ENCODE results near the gene PPP6R3. TPM values are rescaled to one million over a fixed set of nuclear protein-coding genes. Genes with fewer than 3 reads are reported as not detected.

PPP6R3 gene
- total and polyA plus RNA-seq, 10 of the 15 experiments (the other 5 are each of a cell fraction or from before 2014, with no cell fraction given), result 12.4 to 123 (median 74.1) TPM

GRCh38 chr11:68541991-68542390, 81.4 kb downstream of the PPP6R3 start (continued):
- TF ChIP-seq ZNF687 (IDR thresholded peaks at IDR 0.05) (no peak), TCF3 (IDR thresholded peaks at IDR 0.05; ENCODE audit: borderline replicate concordance, insufficient read depth, low read depth, low read length) (no peak)

- ChIA-PET RAD21 (ENCODE audit: unreplicated experiment) (no interaction called here), POLR2A (no interaction called here), SMC1A (ENCODE audit: uncharacterized antibody, unreplicated experiment) (interaction anchor here (0.8 to 1.0 kb wide), 2 partner anchors 14 to 34 kb away, joined by 3 read pairs; no protein-coding TSS in a partner anchor), CTCF (no interaction called here)
- H3K4me1 ChIP-seq (ENCODE audit: control insufficient read depth, insufficient read depth, low read length), result no peaks in the 10 kb centered on the region
- no peak for TF ChIP-seq NR2F1 (conservative IDR thresholded peaks at IDR 0.05)
- WGBS (ENCODE audit: insufficient coverage, insufficient replicate concordance, low lambda C conversion rate, missing lambda C conversion rate), result 98% methylated on average over 5 of the region's 5 CpGs
- in situ Hi-C loops (cut with MboI) (no loop called here), intact Hi-C loops (cut with micrococcal nuclease; ENCODE audit: unreplicated experiment) (no loop called here)
- no peak for ATAC-seq
- H3K4me2 ChIP-seq (ENCODE audit: control insufficient read depth, insufficient read depth), result no peak overlapping the region
- peaks cover 4% of the 10 kb centered on the region for H3K79me2 ChIP-seq (ENCODE audit: control insufficient read depth, insufficient read depth, low read length)
- H3K36me3 ChIP-seq (ENCODE audit: control insufficient read depth in 2 of 2, insufficient read depth in 2 of 2, low read length in 1 of 2), result peaks cover 19 to 40% of the 10 kb centered on the region in 2 experiments
- FAIRE-seq, result no peak
- no peak overlapping the region for H3K9ac ChIP-seq (ENCODE audit: control insufficient read depth, insufficient read depth, low read length)
- H3K4me3 ChIP-seq, result no peak overlapping the region
- H3K27ac ChIP-seq (ENCODE audit: control insufficient read depth, insufficient read depth), result no peak overlapping the region
- H2AFZ ChIP-seq (ENCODE audit: control insufficient read depth, low read depth, low read length), result no peak overlapping the region
- DNase-seq (ENCODE audit: low read depth, low spot score), result no peak
- BruUV-seq (replicated peaks), result no TSS peak
- H3K27me3 ChIP-seq (replicated peaks in 1 of 2; ENCODE audit: control insufficient read depth in 2 of 2, insufficient read depth in 2 of 2, low read length in 1 of 2), result no peaks in the 10 kb centered on the region
- peaks cover 6% of the 10 kb centered on the region for H4K20me1 ChIP-seq (ENCODE audit: control insufficient read depth, insufficient read depth)
- H3K9me3 ChIP-seq (replicated peaks; ENCODE audit: control insufficient read depth, insufficient read depth, low read length), result no peaks in the 10 kb centered on the region
Measured at GRCh38 chr11:68542617-68543016, 82.1 kb downstream of the PPP6R3 start.
